Bone marrow (tissue), 2 donors: Measurements from ENCODE around the gene SLC25A30.
"Not testable (repeated sequence)": the region's sequence is repeated elsewhere in the genome, so short reads cannot be mapped to it uniquely, and the experiment has no call there.

ENCODE experiments used
- DNase-seq, 2 donors: peaks; one replicate each; lab custom pipeline; 2025; lab: John Stamatoyannopoulos, UW

SLC25A30 gene

DNA sequence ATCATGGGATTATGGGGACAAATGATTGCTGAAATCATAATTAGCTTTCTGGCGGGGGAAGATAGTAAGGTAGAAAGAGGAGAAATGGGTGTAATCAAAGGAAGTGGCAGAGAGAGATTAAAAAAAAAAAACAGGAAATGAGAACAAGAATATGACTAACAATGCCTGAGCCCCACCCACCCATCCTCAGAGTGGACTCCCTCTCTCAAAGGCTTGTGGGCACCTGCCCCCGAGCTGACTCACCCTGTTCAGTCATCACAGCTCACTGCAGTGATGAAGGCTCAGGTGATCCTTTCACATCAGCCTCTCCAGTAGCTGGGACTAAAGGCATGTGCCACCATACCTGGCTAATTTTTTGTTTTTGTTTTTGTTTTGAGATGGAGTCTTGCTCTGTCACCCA, 50.8 kb downstream of the SLC25A30 start:
- peak; percentile 21 to 89 for DNase-seq

DNA sequence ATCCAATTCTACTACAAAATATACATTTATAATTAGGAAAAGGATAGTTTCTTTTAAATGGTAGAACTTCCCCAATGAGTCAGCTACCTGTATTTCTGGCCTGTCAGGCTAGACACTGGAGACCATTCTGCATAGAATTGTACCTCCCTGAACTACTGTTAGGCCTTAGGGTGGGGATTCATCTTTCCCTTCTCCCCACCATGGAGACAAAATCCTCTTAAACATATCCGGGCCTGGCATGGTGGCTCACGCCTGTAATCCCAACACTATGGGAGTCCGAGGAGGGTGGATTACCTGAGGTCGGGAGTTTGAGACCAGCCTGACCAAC, 52.7 kb downstream of the SLC25A30 start:
- DNase-seq: no peak

DNA sequence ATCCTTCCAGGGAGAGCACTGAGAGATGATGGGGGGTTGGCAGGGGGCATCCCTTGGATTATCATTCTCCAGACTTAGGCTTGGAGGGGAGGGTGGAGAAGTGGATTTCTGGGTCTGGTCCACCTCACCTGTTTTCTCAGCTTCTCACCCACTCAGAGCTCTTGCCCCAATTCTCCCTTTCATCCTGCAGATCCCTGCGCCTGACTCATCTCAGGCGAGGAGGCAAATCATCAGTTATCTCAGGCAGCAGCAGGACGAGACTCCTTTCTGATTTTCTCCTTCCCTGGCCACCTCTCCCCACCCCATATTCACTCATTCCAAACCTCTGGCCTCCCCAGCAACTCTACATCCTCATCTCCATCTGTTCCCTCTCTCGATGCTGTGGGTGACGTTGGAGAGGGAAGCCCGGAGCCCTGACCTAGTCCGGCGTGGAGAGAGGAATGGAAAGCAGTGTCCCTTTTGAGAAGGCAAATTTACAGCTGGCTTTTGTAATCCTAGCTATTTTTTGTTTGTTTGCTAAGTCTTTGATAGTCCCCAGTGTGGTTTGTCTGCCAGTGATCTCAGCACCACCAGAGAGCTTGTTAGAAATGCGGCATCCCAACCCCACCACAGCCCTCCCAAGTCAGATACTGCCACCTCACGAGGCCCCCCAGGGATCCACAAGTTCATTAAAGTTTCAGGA, 53.2 kb downstream of the SLC25A30 start:
- DNase-seq: no peak

DNA sequence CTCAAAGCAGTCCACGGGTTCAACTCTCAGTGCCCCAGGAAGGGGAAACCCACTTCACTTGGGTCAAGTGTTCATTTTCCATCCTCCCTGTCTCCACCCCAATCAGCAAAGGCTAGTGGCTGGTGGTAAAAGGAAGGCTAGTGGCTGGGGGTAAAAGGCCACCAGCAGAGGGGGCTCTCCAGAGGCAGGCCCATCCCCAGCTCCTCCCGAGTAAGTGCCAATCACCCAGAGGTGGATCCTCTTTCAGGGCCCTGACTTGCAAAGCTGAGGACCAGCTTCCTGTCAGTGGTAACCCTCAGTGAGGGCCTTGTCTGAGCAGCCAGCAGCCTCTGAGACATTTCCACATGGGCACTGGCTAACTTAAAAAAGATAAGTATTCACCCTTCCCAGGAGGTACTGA, 55.2 kb downstream of the SLC25A30 start:
- peak in 1 of 2 donors; percentile 37 for DNase-seq

DNA sequence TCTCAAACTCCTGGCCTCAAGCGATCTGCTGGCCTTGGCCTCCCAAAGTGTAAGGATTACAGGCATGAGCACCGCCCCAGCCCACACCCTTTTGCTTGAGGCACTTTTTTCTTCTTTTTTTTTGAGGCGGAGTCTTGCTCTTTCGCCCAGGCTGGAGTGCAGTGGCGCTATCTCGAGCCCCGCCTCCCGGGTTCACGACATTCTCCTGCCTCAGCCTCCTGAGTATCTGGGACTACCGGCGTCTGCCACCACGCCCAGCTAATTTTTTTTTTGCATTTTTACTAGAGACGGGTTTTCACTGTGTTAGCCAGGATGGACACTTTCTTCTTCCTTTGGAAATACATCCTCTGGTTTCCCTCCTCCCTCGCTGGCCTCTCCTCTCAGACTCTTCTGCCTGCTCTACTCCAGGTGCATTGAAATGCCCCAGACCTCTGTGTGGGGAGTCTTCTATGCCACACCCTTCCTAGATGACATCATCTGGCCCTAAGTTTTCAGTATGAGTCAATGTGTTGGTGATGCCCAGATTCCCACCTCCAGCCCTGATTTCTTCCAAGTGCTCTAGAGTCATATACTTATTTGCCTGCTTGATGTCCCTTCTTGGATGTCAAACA, 56.5 kb downstream of the SLC25A30 start:
- DNase-seq: no peak

DNA sequence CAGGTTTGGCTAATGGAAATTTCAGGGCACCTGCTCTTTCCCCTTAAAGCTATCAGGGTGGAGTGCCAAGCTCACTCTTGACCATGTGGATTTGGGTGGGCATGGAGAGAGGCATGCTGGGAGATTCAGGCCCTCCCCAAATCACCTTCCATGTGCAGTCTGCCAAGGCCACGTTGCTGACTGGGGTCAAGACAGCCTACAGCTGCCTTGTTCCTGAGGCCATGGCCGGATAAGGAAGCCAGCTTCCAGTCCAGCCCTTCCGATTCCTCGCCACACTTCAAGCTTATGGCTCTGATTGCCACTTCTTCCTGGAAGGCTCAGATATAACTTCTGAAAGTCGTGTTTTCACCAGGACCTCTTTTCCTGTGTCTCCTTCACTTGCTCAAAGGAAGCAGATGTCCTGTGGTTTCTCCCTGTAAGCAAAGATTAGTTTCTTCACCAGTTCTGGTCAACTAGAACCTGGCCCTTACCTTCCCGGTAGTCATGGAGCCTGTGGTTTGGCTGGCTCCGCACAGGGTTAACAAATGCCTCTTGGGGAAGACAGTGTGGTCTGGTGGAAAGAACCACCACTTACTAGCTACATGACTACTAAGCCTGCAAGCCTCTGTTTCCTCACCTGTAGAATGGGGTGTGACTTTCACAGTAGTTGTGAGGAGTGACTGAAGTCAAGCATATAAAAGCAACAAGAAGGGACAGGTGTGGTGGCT, 61.1 kb downstream of the SLC25A30 start:
- peak in 1 of 2 donors; percentile 76 for DNase-seq

DNA sequence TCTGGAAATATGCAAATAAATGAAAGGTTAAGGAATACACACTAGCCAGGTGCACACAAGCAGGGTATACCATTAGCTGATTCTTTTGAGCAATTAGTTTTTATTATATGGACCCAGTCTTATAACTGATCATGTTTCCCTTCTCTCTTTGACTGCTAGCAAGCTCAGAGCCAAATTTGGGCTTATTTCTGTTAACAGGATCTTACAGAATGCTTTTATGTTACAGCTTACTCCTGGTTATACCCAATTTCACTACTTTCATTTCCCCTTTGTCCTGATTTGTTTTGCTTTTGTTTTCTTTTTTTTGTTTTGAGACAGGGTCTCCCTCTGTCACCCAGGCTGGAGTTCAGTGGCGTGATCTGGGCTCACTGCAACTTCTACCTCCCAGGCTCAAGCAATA, 64.3 kb downstream of the SLC25A30 start:
- DNase-seq: no peak

DNA sequence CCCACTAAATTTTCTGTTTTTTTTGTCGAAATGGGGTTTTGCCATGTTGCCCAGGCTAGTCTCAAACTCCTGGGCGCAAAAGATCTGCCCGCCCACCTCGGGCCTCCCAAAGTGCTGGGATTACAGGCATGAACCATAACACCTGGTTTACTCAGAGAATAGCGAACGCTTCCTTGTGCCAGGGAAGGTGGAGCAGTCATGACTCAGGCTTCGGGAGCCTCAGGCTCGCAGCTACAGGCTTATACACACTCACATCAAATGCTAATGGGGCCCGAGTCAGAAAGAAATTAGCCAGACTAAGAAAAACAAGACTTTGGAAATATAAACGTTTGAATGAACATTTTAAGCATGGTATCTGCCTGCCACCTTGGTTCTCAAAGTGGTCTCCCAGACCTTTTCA, 66.1 kb downstream of the SLC25A30 start:
- DNase-seq: no peak

DNA sequence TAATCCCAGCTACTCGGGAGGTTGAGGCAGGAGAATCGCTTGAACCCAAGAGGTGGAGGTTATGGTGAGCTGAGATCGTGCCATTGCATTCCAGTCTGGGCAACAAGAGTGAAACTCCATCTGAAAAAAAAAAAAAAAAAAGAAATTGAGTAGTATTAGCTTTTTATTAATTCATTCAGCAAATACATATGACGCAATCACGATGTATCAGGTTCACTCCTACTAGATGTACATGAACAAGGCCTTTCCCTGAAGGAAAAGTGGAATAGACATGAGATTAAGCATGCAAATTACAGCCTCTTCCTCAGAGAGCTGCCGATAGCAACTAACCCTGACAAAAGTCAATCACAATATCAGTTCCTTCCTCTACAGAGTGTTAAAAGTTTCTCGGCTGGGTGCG, 68.0 kb downstream of the SLC25A30 start:
- DNase-seq: no peak

DNA sequence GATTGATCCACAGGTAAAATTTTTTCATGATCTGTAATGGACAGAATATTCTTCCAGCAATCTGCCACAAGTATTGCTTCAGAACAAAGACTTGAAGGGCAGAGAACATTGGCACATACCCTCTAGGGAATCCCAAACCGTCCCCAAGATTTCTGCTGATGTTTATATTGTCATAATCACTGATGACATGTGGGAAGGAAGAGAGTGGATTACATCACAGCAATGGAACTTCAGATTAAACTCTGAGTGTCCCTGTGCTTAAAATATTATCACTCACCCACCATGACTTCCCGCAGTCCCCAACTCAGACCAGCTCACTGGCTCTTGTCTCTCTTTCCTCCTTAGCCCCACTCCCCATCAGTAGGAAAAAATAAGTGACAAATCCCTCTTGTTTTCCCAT, 68.7 kb downstream of the SLC25A30 start:
- no peak for DNase-seq

DNA sequence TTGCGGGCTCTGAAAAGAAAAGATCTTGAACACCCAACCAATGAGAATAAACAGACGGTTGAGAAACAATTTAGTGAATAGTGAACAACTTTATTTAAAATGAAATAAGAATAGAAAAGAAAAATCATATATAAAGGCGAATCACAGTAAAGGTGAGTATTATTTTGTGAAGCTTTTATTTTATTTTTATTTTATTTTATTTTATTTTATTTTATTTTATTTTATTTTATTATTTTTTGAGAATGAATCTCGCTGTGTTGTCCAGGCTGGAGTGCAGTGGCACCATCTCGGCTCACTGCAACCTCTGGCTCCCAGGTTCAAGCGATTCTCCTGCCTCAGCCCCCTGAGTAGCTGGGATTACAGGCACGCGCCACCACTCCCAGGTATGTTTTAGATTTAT, 74.1 kb downstream of the SLC25A30 start:
- DNase-seq: not testable (repeated sequence)
